K562 (cell line): ENCODE data around the gene NSMCE1. TPM values are rescaled to one million over a fixed set of nuclear protein-coding genes. Genes with fewer than 3 reads are reported as not detected.

Source experiments
- ATAC-seq: fragments of 200-7000 bp; cut with Tn5 transposase; 3 replicates; pipeline ENCODE4 v1.9.1; 2020; ENCODE audit warnings: moderate library complexity
- BruUV-seq: library from RNA; stranded (reverse); fragments of 400-500 nt; replicated peaks from 2 replicates; lab custom pipeline; 2021; lab: Mats Ljungman, UMichigan
- CTCF ChIA-PET: fragments of 300-600 bp; formaldehyde crosslinking; extraction: SDS; loops from one replicate; lab custom pipeline; 2021; ENCODE audit warnings: low intra/inter-chr PET ratio; lab: Yijun Ruan, JAX
- POLR2A ChIA-PET: fragments of 300-600, 350-650 bp; sonication (Branson Sonifier 250); formaldehyde crosslinking; extraction: SDS; loops from one replicate; lab custom pipeline; 2021; ENCODE audit warnings: antibody characterized with exemption, inconsistent platforms; lab: Yijun Ruan, JAX
- DNase-seq, 4 experiments: peaks; one replicate each; pipeline versions ENCODE4 v3.0.0 to v3.0.0-alpha.2; 2011 to 2018; ENCODE audit warnings: low spot score in 3 of 4, mixed read lengths in 3 of 4; ENCODE audit errors: extremely low read depth in 1 of 4
- FAIRE-seq: peaks from 2 replicates; lab custom pipeline; 2011; peaks lifted over from hg19 to GRCh38; lab: Jason Lieb, UNC
- H2AFZ ChIP-seq: 2 replicates; pipeline ENCODE4 v1.6.0; 2011; ENCODE audit warnings: low read depth, low read length, control low read depth, inconsistent platforms
- H3K27ac ChIP-seq: fragments of 200-600 bp; 3 replicates; pipeline ENCODE4 v1.8.0; 2011; ENCODE audit warnings: low read depth, mild to moderate bottlenecking, control low read depth, inconsistent platforms, low read length, moderate library complexity, mixed read lengths; ENCODE audit errors: extremely low read depth
- H3K27me3 ChIP-seq, 2 experiments: fragments of 300-600 bp in 1 of 2; 2 replicates in 1 of 2; 3 replicates in 1 of 2; pipeline versions ENCODE4 v1.6.0 to v1.8.0; 2011; ENCODE audit warnings: inconsistent platforms in 2 of 2, low read length in 2 of 2, mild to moderate bottlenecking in 1 of 2, mixed read lengths in 1 of 2, moderate library complexity in 1 of 2; ENCODE audit not compliant: control insufficient read depth in 2 of 2, insufficient read depth in 2 of 2
- H3K36me3 ChIP-seq: fragments of 300-600 bp; 3 replicates; pipeline ENCODE4 v1.8.0; 2011; ENCODE audit warnings: mild to moderate bottlenecking, low read length, inconsistent platforms; ENCODE audit not compliant: control insufficient read depth, insufficient read depth
- H3K4me1 ChIP-seq, 2 experiments: fragments of 200-600 bp in 1 of 2; replicated peaks in 1 of 2; 2 replicates in 1 of 2; 3 replicates in 1 of 2; pipeline versions ENCODE4 v1.5.1 to v1.8.0; 2011; ENCODE audit warnings: inconsistent platforms in 2 of 2, low read length in 2 of 2, mild to moderate bottlenecking in 1 of 2, mixed read lengths in 1 of 2, moderate library complexity in 1 of 2; ENCODE audit not compliant: control insufficient read depth in 2 of 2, insufficient read depth in 2 of 2
- H3K4me2 ChIP-seq: 2 replicates; pipeline ENCODE4 v1.6.1; 2011; ENCODE audit warnings: low read length, control low read depth, inconsistent platforms, mixed read lengths; ENCODE audit not compliant: insufficient read depth
- H3K4me3 ChIP-seq: fragments of 200-600 bp; sonication (generic), shearing (Covaris generic); 2 replicates; pipeline ENCODE4 v1.5.1; 2016; ENCODE audit warnings: control low read depth, inconsistent platforms
- H3K79me2 ChIP-seq: fragments of 200-600 bp; 3 replicates; pipeline ENCODE4 v1.8.0; 2011; ENCODE audit warnings: low read length, inconsistent platforms; ENCODE audit not compliant: control insufficient read depth, insufficient read depth
- H3K9ac ChIP-seq, 2 experiments: 2 replicates each; pipeline versions ENCODE4 v1.6.0 to v1.6.1; 2011; ENCODE audit warnings: low read depth in 2 of 2, low read length in 2 of 2, control low read depth in 1 of 2, inconsistent platforms in 1 of 2, mild to moderate bottlenecking in 1 of 2, mixed read lengths in 1 of 2; ENCODE audit not compliant: insufficient read depth in 1 of 2
- H3K9me1 ChIP-seq: one replicate; pipeline ENCODE4 v1.6.0; 2011; ENCODE audit warnings: inconsistent platforms, mild to moderate bottlenecking, low read length, moderate library complexity; ENCODE audit not compliant: control insufficient read depth, insufficient read depth
- H3K9me3 ChIP-seq: replicated peaks from 2 replicates; pipeline ENCODE4 v1.5.1; 2011; ENCODE audit warnings: low read depth, low read length, inconsistent platforms; ENCODE audit not compliant: control insufficient read depth, insufficient read depth
- H4K20me1 ChIP-seq: replicated peaks from 2 replicates; pipeline ENCODE4 v1.6.1; 2011; ENCODE audit warnings: low read length, inconsistent platforms, mixed read lengths; ENCODE audit not compliant: control insufficient read depth, insufficient read depth
- FOS ChIP-seq: IDR thresholded peaks from 3 replicates; pipeline ENCODE4 v1.6.1; 2011; ENCODE audit not compliant: insufficient read length; ENCODE audit errors: extremely low read depth
- FOSL1 ChIP-seq: fragments of 200-800 bp; sonication (Bioruptor generic); conservative IDR thresholded peaks from 2 replicates; pipeline ENCODE4 v1.6.1; 2016; ENCODE audit warnings: missing genetic modification characterization, missing compliant biosample characterization
- GATAD2B ChIP-seq: fragments of 450-650 bp; IDR thresholded peaks from 2 replicates; pipeline ENCODE4 v1.6.1; 2017; ENCODE audit warnings: mild to moderate bottlenecking, borderline replicate concordance
- HDAC6 ChIP-seq: IDR thresholded peaks from 2 replicates; pipeline ENCODE4 v1.6.1; 2012; ENCODE audit warnings: low read depth, mild to moderate bottlenecking, control low read depth, inconsistent platforms, low read length, moderate library complexity
- MAFG ChIP-seq: fragments of 450-650 bp; conservative IDR thresholded peaks from 2 replicates; pipeline ENCODE4 v1.6.1; 2016; ENCODE audit warnings: missing genetic modification characterization, missing compliant biosample characterization
- NR4A1 ChIP-seq, 2 experiments: fragments of 250-450 bp in 1 of 2; fragments of 450-650 bp in 1 of 2; sonication (Bioruptor Pico) in 1 of 2; IDR thresholded peaks; 2 replicates each; pipeline versions ENCODE4 v1.4.0 to v1.6.1; 2016 to 2020; ENCODE audit warnings: mild to moderate bottlenecking in 2 of 2, missing compliant biosample characterization in 1 of 2, missing genetic modification characterization in 1 of 2, moderate library complexity in 1 of 2
- PTTG1 ChIP-seq: fragments of 450-650 bp; IDR thresholded peaks from 2 replicates; pipeline ENCODE4 v1.6.1; 2016; ENCODE audit warnings: low read depth, mild to moderate bottlenecking, missing genetic modification characterization, missing compliant biosample characterization
- ZFP1 ChIP-seq: fragments of 450-650 bp; formaldehyde crosslinking; IDR thresholded peaks from 2 replicates; pipeline ENCODE4 v1.4.0; 2020; ENCODE audit warnings: mild to moderate bottlenecking, mixed read lengths
- ZNF121 ChIP-seq: sonication (generic); formaldehyde crosslinking; conservative IDR thresholded peaks from 2 replicates; pipeline ENCODE4 v1.8.0; 2022; ENCODE audit warnings: missing genetic modification reagents
- ZNF316 ChIP-seq: fragments of 450-650 bp; IDR thresholded peaks from 2 replicates; pipeline ENCODE4 v1.6.1; 2016
- ZNF408 ChIP-seq: fragments of 250-450 bp; sonication (Bioruptor Pico); IDR thresholded peaks from 2 replicates; pipeline ENCODE4 v1.4.0; 2020; ENCODE audit warnings: low read depth, mild to moderate bottlenecking, moderate library complexity
- WGBS: fragments of 100-300 bp; shearing (Covaris generic); methylation state at CpG from one replicate; pipeline ENCODE4 v1.1.6; 2016; ENCODE audit warnings: low coverage, mixed read lengths; ENCODE audit not compliant: insufficient coverage; ENCODE audit errors: missing lambda C conversion rate; 5-methylcytosine and 5-hydroxymethylcytosine counted together
- in situ Hi-C: fragments of 300-500 bp; cut with MboI; formaldehyde crosslinking; loops from 4 replicates; pipeline ENCODE4 v1.15.0; 2018; ENCODE audit warnings: inconsistent platforms, mixed read lengths
- intact Hi-C: fragments of 100-400 bp; cut with micrococcal nuclease; formaldehyde crosslinking; loops from 2 replicates; pipeline ENCODE4 v1.14.2; 2022
- polyA plus RNA-seq, 8 experiments: library from polyadenylated mRNA; depleted of rRNA in 4 of 8; stranded (reverse) in 5 of 8; unstranded in 3 of 8; fragments of >200 nt; fragmentation: Nextera tagmentation in 2 of 8; fragmentation: Illumina TruSeq in 1 of 8; extraction: Ambion mirVana in 2 of 8; extraction: Trizol in 1 of 8; gene quantifications; 2 replicates each; pipeline versions ENCODE4 v1.2.1 to v1.2.3, GENCODE V29; 2011 to 2014; ENCODE audit warnings: inconsistent platforms in 1 of 8, missing spikeins in 1 of 8
- total RNA-seq, 7 experiments: library from RNA; depleted of rRNA in 6 of 7; stranded (reverse); fragments of >200 nt in 6 of 7; fragmentation: Illumina TruSeq in 2 of 7; extraction: Trizol in 2 of 7; gene quantifications; 2 replicates each; pipeline versions ENCODE4 v1.2.1 to v1.2.3, GENCODE V29; 2011 to 2021; ENCODE audit warnings: low replicate concordance in 1 of 7
- TF ChIP-seq, protein P1 (sequence below): sonication (generic); formaldehyde crosslinking; IDR thresholded peaks from 2 replicates; pipeline ENCODE4 v1.8.1; 2022; ENCODE audit warnings: missing genetic modification reagents

NSMCE1 gene
- total and polyA plus RNA-seq, 9 of the 15 experiments (the other 6 are each of a cell fraction or from before 2014, with no cell fraction given): 52.1 to 163 (median 61.5) TPM

DNA sequence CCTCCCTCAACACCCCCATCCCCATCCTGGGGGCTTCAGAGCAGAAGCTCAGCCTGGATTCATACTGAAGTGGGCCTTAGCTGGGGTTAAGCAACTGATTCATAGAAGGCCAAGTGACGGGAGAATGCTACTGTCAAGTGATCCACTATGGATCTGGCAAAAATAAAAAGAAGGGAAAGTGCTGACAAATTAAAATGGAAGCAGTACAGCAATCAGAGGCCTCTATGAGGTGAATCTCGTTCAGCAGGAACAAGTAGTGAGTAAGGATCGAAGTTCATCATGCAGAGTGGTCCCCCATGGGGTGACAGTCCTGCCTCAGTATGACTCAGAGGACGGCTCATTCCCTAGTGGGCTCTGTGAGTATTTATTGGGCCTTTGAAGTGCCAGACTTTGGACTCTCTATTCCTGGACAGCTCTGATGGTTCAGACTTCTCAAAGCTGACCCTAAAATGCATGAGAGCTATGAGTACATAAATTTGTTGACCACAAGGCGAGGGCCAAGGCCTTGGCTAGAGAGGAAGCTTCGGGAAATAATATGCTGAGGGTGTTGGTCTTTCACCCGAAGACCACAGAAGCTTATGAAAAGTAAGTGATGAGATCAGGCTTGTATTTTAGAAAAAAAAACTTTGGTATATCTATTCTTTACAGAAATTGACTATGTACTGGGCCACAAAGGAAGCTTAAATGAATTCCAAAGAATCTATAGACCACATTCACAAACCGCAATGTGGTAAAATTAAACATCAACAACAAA, 5.3 kb upstream of the NSMCE1 start:
- peaks cover 10% of the 10 kb centered on the region for H3K79me2 ChIP-seq
- no peaks in the 10 kb centered on the region for H3K9me3 ChIP-seq
- intact Hi-C loops: no loop called here
- no TSS peak for BruUV-seq
- 61% methylated on average over 8 of the region's 8 CpGs for WGBS
- TF ChIP-seq FOSL1 (tag): no peak
- TF ChIP-seq ZNF316: peak; percentile 46
- 0 out of 2 replicates have a peak, but pooled peaks have one; percentile 15 for TF ChIP-seq MAFG (tag)
- peaks cover 2 to 7% of the 10 kb centered on the region in 2 experiments; a peak in 3 of 5 replicates for H3K4me1 ChIP-seq
- CTCF ChIA-PET: no interaction called here
- peaks cover 0 to 3% of the 10 kb centered on the region in 2 experiments; a peak in 1 of 5 replicates for H3K27me3 ChIP-seq
- H3K4me2 ChIP-seq: no peak overlapping the region
- no peak overlapping the region for H3K9ac ChIP-seq
- no peak for ATAC-seq
- H3K36me3 ChIP-seq: no peaks in the 10 kb centered on the region
- in situ Hi-C loops: no loop called here
- no peaks in the 10 kb centered on the region for H3K9me1 ChIP-seq
- no peak overlapping the region for H3K27ac ChIP-seq
- H4K20me1 ChIP-seq: no peaks in the 10 kb centered on the region
- FAIRE-seq: no peak
- POLR2A ChIA-PET: interaction anchor here (0.6 kb wide), 1 partner anchor 308 kb away, joined by 3 read pairs; no protein-coding TSS in a partner anchor
- no peak overlapping the region for H3K4me3 ChIP-seq
- H2AFZ ChIP-seq: no peak overlapping the region
- no peak for DNase-seq

DNA sequence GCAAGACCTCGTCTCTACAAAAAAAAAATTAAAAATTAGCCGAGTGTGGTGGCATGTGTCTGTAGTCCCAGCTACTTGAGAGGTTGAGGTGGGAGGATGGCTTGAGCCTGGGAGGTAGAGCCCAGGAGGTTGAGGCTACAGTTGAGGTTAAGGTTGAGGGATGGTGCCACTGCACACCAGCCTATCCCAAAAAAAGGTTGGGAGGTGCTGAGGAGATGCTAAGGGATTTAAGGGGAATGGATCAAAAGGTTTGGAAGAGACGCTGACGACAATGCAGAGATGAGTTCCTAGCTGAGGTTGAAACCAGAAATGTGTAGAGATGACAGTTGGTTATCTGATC, 4.7 kb upstream of the NSMCE1 start:
- H3K4me2 ChIP-seq: no peak overlapping the region
- intact Hi-C loops (no loop called here), in situ Hi-C loops (no loop called here)
- DNase-seq: no peak
- no TSS peak for BruUV-seq
- no peak overlapping the region for H3K4me3 ChIP-seq
- no peak overlapping the region for H3K27ac ChIP-seq
- H3K9ac ChIP-seq: no peak overlapping the region
- WGBS: 52% methylated on average over 4 of the region's 4 CpGs
- H3K9me1 ChIP-seq: no peaks in the 10 kb centered on the region
- H3K36me3 ChIP-seq: no peaks in the 10 kb centered on the region
- ChIA-PET CTCF (no interaction called here), POLR2A (no interaction called here)
- H3K27me3 ChIP-seq: peaks cover 0 to 3% of the 10 kb centered on the region in 2 experiments; a peak in 1 of 5 replicates
- no peaks in the 10 kb centered on the region for H3K9me3 ChIP-seq
- no peak for ATAC-seq
- peaks cover 16% of the 10 kb centered on the region for H3K79me2 ChIP-seq
- H2AFZ ChIP-seq: no peak overlapping the region
- FAIRE-seq: no peak
- H4K20me1 ChIP-seq: no peaks in the 10 kb centered on the region
- H3K4me1 ChIP-seq: peaks cover 4 to 7% of the 10 kb centered on the region in 2 experiments; a peak in 3 of 5 replicates
- TF ChIP-seq ZNF121 (CRISPR knock-in tag) (no peak), HDAC6 (no peak), GATAD2B (no peak), NR4A1 (CRISPR knock-in tag; IDR thresholded peaks at IDR 0.05) (no peak), NR4A1 (tag; IDR thresholded peaks at IDR 0.05) (no peak), ZFP1 (no peak), FOS (no peak), PTTG1 (no peak), ZNF408 (CRISPR knock-in tag) (no peak)
- TF ChIP-seq, protein P1, sequence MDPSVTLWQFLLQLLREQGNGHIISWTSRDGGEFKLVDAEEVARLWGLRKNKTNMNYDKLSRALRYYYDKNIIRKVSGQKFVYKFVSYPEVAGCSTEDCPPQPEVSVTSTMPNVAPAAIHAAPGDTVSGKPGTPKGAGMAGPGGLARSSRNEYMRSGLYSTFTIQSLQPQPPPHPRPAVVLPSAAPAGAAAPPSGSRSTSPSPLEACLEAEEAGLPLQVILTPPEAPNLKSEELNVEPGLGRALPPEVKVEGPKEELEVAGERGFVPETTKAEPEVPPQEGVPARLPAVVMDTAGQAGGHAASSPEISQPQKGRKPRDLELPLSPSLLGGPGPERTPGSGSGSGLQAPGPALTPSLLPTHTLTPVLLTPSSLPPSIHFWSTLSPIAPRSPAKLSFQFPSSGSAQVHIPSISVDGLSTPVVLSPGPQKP (CRISPR knock-in tag): no peak
